ENCODE results near the gene ANKRD6.

The ANKRD6 gene

GRCh38 chr6:89580997-89581666, 148.2 kb downstream of the ANKRD6 start:
- H3K4me3 ChIP-seq (ENCODE audit: low read depth, low read length): no peak overlapping the region
- no peak for TF ChIP-seq CTCF (conservative IDR thresholded peaks at IDR 0.05; ENCODE audit: low read depth, low read length)
- no peak for DNase-seq (ENCODE audit: low read depth)

DNA sequence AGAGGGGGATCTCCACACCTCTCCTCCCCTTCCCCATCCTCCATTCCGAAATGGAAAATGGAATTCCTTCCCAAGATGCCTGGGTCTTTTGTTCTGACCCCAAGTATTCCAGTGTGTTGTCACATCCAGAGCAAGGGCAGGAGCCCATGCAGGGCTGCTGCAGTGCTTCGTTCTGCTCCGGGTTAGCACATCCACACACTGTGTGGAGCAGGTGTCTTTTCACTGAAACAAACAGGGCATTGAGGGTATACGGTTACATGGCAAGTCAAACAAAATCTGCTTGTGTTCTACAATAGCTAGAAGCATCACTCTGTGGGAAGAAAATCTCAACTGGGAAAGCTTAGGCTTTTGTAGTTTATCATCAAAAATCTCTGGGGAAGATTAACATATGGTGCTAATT, 148.7 kb downstream of the ANKRD6 start:
- no peak for DNase-seq (ENCODE audit: low read depth)
- no peak overlapping the region for H3K4me3 ChIP-seq (ENCODE audit: low read depth, low read length)
- TF ChIP-seq CTCF (conservative IDR thresholded peaks at IDR 0.05; ENCODE audit: low read depth, low read length): no peak

- TF ChIP-seq CTCF (conservative IDR thresholded peaks at IDR 0.05; ENCODE audit: low read depth, low read length): no peak
- no peak overlapping the region for H3K4me3 ChIP-seq (ENCODE audit: low read depth, low read length)
- no peak for DNase-seq (ENCODE audit: low read depth)
These were observed 149.8 kb downstream of the ANKRD6 start for GRCh38 chr6:89582669-89583325.

GRCh38 chr6:89583559-89583958, 150.6 kb downstream of the ANKRD6 start:
- no peak for TF ChIP-seq CTCF (conservative IDR thresholded peaks at IDR 0.05; ENCODE audit: low read depth, low read length)
- H3K4me3 ChIP-seq (ENCODE audit: low read depth, low read length): no peak overlapping the region
- no peak for DNase-seq (ENCODE audit: low read depth)

DNA sequence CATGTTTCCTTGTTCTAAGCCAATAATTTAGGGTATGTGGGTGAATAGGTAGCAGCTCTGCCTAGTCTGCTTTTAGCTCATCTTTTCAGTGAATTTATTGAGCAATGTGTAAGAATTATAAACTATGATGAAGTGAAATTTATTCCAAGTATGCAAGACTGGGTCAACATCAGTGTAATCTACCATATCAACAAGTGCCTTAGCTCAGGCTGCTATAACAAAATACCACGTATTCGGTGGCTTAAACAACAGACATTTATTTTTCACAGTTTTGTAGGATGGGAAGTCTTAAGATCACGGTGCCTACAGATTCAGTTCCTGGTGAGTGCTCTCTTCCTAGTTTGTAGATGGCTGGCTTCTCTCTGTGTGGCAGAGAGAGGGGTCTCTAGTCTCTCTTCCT, 151.6 kb downstream of the ANKRD6 start:
- no peak overlapping the region for H3K4me3 ChIP-seq (ENCODE audit: low read depth, low read length)
- DNase-seq (ENCODE audit: low read depth): no peak
- no peak for TF ChIP-seq CTCF (conservative IDR thresholded peaks at IDR 0.05; ENCODE audit: low read depth, low read length)

- no peak overlapping the region for H3K4me3 ChIP-seq (ENCODE audit: low read depth, low read length)
- DNase-seq (ENCODE audit: low read depth): peak; percentile 48
- no peak for TF ChIP-seq CTCF (conservative IDR thresholded peaks at IDR 0.05; ENCODE audit: low read depth, low read length)
These were observed 152.2 kb downstream of the ANKRD6 start for GRCh38 chr6:89585154-89585553.
